Activated CD4-positive, alpha-beta T cell treated with anti-CD3 and anti-CD28 coated beads for 1 hour (primary cell): ENCODE data around the gene GIGYF2.
"Not testable (repeated sequence)": the region's sequence is repeated elsewhere in the genome, so short reads cannot be mapped to it uniquely, and the experiment has no call there.

Source experiments
- DNase-seq: peaks from one replicate; pipeline ENCODE4 v3.0.0-alpha.2; 2020

The GIGYF2 gene

DNA sequence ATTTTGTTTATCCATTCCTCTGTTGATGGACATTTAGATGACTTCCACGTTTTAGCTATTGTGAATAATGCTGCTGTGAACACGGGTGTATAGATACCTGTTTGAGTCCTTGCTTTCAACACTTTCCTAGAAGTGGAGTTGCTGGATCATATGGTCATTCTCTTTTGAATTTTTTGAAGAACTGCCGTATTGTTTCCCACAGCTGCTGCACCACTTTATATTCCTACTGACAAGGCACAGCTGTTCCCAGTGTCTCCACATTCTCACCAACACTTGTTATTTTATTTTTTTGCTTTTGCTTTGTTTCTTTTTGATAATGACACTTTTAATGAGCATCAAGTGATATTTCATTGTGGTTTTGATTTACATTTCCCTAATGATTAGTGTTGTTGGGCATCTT is 120.6 kb downstream of the GIGYF2 start:
- no peak for DNase-seq

DNA sequence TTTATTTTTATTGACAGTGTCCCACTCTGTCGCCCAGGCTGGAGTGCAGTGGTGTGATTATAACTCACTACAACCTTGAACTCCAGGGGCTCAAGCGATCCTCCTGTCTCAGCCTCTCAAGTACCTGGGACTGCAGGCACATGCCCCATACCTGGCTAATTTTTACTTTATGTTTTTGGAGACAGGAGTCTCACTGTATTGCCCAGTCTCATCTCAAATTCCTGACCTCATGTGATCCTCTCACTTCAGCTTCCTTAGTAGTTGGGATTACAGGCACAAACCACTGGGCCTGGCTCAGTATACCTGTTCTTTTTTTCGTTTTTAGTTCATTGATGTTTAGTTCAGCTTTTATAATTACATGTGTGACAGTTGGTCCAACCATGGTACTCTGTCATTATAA is 132.9 kb downstream of the GIGYF2 start:
- DNase-seq: no peak

DNA sequence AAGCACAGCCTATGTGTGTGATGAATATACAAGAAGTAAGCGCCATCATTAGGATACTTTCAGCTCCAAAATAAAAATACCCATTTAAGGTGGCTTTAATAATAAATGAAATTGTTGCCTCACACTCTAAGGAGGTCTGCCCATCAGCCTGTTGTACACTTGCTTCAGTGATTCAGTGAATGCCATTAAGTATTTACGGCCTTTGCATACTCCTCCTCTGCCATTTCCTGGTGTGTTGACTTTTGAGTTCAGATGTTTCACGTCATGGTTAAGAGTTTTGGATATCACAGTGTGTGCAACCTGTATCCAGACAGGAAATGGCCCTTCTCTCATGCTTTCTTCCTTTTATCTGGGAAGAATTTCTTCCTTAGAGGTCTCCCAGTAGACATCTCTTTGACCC is 134.4 kb downstream of the GIGYF2 start:
- no peak for DNase-seq

DNA sequence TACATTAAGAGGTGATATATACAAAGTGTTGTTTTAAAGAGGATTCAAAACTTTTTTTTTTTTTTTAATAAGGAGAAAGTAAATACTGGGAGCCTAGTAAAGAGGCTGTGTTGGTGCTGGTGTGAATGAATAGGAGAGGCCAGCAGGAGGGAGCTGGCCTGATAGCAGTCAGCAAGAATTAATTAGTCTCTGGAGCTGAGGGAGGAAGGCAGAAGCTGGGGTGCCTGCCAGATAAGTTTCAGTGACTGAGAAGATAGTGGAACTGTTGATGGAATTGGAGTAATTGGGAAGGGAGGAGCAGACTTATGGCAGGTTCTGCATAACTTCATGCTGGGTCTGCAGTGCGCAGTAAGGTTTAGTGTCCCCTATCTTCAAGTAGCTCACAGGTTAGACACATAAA is 136.7 kb downstream of the GIGYF2 start:
- DNase-seq: no peak

DNA sequence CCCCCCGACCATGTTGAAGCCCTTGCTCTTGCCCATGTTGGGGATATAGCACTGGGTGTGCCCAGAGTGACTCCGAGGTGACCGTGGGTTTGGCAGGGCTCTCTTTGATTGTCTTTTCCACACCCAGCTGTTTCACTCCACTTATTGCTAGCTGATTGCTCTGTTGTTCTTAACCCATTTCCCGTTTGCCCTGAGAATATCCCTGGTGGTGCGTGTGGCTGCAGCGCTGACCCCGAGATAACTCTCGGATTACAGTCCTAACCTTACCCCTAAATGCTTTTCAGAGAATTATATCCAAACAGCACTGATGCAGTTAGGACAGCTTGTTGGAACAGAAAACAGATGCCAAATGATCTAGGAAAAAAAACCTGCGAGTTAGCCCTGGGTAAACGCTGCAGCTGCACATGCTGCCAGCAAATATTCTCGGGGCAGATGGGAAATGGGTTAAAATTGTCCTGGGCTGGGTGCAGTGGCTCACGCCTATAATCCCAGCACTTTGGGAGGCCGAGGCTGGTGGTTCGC is 138.6 kb downstream of the GIGYF2 start:
- no peak for DNase-seq

DNA sequence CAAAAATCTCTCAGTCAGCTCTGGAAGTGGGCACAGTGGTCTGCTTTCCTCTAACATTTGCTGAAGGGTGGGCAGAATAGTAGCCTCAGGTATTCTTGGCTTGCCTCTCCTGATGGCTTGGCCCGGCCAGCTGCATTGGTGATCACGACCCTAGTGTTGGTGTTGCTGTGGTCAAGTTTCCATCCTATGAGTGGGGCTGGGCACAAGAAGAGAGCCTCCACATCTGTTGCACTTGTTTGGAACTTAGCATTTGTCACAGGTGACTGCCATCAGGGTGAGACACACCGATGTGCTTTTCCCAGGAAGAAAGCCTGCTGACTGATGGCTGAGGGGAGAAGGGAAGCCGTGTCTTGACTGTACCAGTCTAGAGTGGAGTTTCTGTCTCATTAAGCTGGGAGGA is 139.8 kb downstream of the GIGYF2 start:
- DNase-seq: no peak

DNA sequence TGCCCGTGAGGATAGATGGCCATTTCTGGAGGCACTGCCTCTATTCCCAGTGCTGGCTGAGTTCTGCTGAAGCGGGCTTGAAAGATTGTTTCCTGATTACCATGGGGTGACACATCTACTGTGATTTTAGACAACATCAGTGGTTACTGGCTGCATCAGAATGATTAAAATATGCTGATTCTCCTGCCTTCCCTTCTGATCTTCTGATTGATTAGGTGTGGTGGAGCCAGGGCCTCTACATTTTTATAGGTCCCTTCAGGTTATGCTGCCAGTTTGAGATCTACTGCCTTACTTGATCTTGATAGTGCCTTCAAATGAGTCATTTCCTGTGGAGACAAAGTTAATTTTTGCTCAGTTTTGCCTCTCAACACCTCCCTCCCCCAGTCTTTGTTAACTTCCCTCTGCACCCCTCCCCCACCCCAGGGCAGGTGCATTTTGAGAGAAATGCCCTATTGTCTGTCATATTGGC is 141.3 kb downstream of the GIGYF2 start:
- peak; percentile 46 for DNase-seq

DNA sequence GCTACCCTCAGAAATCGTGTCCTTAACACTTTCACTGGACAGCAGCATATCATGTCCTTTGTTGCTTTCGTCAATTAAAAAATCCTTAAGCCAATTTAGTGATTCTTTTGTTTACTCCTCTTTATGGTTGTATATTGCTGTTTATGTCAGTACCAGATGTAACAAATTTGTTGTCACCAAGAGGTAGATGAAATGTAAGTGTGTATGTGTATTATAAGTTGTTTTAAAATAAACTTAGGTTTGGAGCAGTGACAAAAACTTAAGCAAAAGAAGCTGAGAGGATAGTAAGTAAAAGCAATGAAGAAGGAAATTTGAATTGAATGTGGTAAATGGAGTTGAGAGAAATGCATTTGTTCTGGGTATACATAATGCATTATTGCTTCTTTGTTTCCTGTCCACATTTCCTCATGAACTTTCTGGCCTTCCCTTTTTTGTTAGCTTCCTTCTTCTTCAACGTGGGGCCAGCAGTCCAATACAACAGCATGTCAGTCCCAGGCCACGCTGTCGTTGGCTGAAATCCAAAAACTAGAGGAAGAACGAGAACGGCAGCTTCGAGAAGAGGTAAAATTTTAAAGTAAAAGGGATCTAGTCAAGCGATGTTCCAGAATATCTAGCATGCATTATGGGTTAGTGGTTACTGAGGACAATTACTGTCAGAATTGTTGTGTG is 142.4 kb downstream of the GIGYF2 start:
- DNase-seq: no peak

DNA sequence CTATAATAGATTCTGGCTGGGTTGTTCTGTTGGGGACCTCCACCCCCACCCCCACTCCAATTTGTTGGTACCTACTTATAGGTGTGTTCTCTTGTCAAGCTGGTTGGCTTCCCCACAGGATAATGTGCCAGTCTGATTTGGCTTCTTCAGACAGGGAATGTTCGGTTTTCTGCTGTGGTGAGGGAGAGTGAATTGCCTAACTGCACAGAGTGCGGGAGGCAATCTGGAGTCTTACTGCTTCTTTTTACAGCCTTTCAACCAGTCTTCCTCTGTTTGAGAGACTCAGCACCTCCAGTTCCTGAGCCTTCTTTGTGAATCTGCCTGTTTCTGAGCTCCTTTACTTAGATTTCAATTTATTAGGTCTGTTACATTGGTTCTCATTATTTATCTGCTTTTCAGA is 145.6 kb downstream of the GIGYF2 start:
- DNase-seq: no peak

DNA sequence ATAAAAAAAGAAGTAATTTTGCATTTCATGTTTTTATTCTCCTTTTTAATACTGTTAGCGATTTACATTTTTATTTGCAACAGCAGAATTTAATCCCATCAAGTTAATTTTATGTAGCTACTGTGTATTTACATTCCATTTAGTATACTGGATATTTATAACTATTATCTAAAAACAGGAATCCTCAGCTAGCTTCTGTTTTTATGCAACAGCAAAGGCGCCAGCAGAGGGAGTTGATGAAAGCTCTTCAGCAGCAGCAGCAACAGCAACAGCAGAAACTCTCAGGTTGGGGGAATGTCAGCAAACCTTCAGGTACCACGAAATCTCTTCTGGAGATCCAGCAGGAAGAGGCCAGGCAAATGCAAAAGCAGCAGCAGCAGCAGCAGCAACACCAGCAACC is 146.7 kb downstream of the GIGYF2 start:
- no peak for DNase-seq

DNA sequence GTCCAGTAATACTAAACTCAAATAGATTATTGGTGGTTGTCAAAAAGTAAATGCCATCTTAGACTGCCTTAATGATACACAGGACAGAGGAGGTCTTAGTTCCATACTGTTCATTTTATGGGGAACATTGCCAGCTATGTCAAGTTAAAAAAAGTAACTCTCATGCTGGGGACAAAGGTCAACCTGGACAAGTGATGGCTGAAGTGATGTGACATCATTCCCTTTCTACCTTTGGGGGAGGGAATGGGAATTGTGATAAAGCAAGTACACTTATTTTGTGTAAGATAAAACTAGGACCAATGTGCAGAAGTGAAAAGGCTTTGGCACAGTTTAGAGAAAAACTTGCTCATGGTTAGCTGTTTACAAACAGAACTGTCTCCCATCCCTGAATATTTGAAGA is 148.9 kb downstream of the GIGYF2 start:
- no peak for DNase-seq

DNA sequence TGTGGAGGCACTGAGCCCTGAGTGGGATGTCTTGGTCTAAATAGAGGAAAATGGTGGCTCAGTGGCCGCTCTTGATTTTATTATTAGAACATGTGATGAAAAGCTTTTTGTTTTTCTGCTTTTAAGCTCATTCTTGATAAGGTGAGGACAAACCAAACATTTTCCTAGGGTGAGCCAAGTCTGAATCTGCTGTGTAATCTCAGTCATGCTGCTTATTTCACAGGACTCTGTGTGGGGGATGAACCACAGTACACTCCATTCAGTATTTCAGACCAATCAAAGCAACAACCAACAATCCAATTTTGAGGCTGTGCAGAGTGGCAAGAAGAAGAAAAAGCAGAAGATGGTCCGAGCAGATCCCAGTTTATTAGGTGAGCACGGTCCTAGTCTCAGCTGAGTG is 152.9 kb downstream of the GIGYF2 start:
- DNase-seq: no peak

DNA sequence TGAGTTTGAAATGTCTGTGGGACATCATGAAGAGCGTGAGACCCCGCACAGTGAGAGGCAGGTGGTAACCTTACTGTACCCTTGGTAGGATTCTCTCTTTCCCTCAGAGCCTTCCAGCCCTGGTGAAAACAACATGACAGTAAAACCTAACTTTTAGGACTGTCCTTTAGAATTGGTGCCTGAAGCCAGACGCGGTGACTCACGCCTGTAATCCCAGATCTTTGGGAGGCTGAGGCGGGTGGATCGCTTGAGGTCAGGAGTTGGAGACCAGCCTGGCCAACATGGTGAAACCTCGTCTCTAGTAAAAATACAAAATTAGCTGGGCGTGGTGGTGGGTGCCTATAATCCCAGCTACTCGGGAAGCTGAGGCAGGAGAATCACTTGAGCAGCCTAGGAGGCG is 154.9 kb downstream of the GIGYF2 start:
- DNase-seq: not testable (repeated sequence)

DNA sequence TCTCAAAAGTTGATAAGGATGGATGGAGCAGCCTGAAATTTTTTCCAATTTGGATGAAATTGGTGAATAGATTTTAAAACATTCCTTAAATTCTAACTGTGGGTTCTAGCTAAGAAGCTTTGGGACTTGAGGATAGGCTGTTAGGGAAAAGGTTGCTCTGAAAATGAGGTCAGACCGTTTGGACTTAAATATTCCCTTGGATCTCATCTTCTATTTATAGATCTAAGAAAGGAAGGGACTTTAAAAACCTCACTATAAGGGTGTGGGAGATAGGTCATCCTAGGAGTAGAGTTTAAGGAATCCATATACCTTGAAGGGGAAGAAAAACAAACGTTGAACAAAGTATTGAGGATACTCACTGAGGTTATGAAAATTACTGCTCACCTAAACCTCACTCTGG is 155.5 kb downstream of the GIGYF2 start:
- no peak for DNase-seq

DNA sequence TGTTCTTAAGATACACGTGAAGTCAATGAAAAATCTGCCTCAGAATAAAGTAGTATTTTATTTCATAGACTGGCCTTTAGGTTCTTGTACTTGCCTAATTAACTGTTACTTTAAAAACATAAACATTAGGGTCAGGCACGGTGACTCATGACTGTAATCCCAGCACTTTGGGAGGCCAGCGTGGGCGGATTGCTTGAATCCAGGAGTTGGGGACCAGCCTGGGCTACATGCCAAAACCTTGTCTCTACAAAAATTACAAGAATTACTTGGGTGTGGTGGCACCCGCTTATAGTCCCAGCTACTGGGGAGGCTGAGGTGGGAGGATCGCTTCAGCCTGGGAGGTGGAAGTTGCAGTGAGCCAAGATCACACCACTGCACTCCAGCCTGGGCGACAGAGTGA is 157.0 kb downstream of the GIGYF2 start:
- DNase-seq: no peak

DNA sequence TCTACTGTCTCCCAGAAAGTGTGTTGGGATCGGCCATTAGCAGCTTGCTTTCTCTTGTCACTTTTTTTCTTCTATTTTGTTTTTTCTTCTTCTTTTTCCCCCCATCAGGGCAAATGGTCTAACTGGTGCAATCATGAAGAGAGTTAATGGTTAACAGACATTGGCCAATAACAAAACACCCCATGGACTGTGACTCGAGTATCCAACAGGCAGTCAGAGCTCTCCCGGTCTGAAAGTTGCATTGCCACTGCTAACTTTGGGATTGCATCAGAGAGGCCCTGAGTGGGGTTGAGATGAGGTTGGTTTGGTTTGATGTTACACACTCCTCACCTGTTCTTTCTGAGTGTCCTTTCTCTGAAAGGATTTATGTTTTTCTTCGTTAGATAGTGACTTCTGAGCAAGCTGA is 160.0 kb downstream of the GIGYF2 start:
- no peak for DNase-seq

DNA sequence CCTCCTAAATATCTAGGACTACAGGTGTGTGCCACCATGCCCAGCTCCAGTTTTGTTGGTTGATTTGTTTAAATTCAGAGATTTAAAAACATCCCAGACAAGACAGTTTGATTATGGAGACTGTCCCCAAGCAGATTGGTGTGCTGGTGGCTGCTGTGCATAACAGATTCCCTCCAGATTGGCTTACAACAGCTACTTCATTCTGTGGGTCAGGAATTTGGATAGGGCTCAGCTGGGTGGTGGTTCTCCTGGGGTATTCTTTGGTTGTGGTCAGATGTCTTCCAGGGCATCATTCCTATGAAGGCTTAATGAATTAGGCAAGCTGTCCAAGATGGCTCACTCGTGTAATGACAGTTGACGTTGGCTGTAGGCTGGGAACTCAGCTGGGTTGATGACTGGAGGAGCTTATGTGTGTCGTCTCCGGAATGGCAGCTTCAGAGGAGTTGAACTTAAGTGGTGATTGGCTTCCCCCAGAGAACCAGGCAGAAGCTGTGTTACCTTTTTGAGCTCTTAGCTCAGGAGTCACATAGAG is 162.3 kb downstream of the GIGYF2 start:
- DNase-seq: no peak

DNA sequence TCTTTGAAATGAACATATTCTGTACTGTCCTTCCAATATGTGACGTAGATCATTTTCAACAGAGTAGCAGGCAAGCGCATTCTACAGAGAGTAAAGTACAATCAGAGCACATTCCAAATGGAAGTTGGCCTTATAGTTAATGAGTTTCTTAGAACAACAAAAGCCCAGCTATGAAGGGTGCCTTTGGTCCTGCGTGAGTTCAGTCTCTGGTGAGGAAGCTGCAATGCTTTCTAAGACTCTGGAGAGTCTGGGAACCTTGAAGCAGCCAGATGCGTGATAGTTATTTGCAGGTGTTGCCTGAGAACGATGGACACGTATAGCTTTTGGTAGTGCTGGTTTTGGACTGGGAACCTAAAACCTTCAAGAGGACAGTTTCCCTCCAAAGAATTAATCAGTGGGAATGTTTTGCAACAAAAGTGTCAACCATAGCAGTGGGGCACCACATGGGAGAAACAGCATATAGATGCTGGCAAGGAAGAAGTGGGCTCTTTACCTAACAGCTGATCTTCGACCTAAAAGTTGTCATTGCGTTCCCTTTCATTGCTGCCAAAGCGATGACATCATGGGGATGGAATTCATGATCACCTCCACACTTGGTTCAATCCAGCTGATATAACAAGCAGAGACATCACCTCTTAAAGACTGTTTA is 163.6 kb downstream of the GIGYF2 start:
- DNase-seq: no peak

DNA sequence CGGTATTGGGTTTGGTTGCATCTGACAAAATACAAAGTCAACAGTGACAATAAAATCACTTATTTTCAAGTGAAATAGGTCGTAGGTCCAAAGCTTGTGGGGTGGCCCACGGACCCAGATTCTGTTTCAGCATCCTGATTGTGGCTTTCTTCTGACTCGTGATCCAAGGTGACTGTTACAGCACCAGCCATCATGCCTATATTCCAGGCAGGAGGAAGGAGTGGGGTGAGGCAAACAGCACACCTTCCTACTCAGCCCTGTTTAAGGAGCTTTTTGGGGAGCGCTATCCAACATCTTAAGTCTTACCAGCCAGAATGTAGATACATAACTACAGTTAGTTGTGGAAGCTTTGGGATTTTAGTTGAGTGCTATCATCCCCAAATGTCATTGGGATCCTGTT is 164.2 kb downstream of the GIGYF2 start:
- no peak for DNase-seq

DNA sequence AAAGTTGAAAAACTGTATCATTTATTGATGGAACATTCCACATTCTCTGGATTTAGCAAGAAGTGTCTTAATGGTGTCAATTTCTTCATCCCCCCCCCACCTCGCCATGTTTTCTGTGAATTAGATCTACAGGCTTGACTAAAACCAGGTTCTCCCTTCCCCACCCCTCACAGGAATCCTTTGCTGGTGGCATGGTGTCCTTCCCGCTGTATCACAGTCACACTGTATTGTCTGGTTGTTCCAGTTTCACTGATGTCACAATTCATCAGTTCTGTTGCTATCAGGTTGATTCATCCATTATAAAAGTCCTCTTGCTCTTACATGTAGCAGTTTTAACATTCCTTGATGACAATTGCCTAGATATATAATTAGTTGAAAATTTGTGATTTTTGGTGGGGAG is 166.9 kb downstream of the GIGYF2 start:
- DNase-seq: no peak

DNA sequence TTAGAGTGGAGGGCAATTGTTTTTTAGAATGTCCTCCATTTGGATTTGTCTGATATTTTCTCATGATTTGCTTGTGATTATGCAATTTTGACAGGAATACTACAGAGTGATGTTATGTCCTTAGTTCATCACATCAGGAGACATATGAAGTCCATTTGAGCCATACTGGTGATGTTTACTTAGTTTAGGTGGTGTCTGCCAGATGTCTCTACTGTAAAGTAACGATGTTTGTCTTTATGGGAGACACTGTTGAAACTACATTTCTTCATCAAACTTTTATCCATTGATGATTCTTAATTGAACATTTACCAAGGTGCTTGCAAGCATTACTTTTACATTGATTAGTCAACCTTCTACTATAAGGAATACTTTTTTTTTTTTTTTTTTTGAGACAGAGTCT is 168.0 kb downstream of the GIGYF2 start:
- DNase-seq: no peak

DNA sequence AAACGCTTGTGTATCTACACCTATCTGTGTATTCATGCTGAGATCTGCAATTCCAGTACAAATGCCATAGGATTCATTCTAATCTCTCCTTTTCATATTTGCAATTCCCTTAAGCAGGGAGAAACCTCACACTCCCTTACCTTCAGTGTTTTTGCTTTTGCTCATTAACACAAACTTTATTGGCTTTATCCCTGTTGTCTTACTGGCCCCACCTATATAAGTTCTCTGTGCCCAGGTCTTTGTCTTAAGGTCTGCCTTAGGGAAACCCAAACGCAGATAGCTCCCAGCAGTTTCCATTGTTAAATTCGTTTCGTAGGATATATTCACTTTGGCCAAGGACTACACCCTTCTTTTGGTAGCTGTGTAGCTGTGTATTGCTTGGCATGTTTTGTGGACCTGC is 169.0 kb downstream of the GIGYF2 start:
- no peak for DNase-seq

DNA sequence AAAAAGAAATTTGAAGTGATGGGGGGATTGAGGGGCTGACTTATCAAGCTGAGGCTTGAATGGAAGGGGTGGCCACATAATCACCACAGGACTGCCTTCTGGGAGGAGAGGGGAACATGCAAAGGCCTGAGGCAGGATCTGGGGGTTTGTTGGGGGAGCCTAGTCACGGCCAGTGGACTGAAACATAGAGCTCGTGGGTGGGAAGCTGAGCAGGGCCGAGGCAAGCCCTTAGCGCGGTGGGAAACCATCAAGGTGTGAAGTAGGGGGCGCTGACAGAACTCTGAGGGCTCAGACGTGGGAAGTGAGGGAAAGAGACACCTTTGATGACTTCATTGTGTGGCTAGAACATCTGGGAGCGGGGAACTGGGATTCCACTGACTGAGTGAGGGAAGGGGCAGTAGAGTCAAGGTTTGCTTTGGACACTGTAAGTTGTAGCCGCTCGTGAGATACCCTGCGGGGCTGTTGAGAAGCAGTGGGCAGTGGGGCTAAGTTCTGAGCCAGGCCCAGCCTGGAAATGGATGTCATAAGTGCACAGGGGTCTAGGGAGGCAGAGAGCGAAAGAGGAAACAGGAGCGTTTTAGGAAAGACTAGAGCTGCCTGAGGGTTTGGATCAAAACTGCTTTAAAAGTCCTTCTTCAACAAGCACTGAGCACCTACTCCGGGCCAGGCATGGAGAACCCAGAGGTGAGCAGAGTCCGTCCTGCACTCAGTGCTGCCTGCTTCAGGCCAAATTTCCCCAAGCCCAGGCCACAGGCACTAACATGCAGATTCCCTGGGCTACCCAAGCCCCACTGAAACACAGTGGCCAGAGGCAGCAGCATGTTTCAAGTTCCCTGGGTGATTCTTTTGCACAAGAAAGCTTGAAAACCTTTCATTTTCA is 172.2 kb downstream of the GIGYF2 start:
- DNase-seq: no peak
